Pons (tissue), 1 donor: Measurements from ENCODE around the gene MBD3L3.
A peak's percentile ranks its signal among the peaks of the same experiment; 100 is the strongest.
"Not testable (repeated sequence)": the region's sequence is repeated elsewhere in the genome, so short reads cannot be mapped to it uniquely, and the experiment has no call there.

Experiments
- DNase-seq: peaks from one replicate; pipeline ENCODE4 v3.0.0-alpha.2; 2016; ENCODE audit warnings: low spot score

The MBD3L3 gene

DNA sequence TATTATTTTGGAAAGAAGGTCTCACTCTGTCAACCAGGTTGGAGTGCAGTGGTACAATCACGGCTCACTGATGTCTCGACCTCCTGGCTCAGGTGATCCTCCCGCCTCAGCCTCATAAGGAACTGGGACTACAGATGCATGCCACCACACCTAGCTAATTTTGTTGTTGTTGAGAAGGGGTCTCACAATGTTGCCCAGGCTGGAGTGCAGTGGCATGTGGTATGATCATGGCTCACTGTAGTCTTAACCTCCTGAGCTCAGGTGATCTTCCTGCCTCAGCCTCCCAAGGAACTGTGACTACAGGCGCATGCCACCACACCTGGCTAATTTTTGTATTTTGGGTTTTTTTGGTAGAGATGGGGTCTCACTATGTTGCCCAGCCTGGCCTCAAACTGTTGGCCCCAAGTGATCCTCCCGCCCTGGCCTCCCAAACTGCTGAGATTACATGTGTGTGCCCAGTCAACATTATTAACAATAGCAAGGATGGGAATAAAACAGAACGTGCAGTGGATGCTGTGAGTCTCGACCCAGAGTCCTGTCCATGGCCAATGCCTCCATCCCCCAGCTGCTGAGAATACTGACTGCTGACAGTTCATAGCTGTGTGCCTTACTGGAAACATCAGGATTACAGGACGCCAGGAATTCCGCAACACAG lies 5.4 kb upstream of the MBD3L3 start:
- DNase-seq: no peak

DNA sequence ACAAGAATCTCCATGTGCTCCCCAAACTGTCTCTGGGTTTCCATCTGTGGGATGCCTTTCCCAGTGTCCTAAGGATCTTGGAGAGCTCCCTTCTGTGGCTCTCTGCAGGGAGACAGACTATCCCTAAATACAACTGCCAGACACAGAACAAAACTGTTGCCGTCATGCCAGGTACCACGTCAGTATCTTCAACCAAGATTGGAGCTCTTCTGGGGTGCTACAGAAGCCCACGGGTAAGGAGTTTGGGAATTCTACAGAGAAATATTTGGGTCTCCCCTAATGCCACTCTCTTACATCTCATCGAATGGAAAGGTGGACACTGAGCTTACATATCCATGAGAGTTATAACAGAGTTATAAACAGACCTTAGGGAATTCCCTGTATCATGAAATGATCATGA lies 4.9 kb upstream of the MBD3L3 start:
- DNase-seq: no peak

DNA sequence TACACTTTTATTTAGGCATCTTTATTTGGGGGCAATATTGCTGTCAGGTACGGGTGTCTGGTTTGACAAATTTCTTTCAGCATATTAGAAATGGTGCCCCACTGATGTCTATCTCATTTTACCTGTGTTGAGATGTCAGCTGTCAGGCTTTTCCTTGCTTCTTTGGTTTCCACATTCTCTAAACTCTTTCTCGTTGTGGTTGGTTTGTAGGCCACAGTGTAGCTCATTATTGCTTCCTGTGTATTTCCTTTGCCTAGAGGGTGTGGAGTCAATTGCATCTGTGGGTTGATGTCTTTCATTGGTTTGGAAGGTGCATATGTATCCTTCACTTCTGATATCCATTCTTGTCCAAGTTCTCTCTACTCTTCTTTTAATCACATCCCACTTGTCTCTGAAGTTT lies 1.5 kb upstream of the MBD3L3 start:
- DNase-seq: not testable (repeated sequence)

DNA sequence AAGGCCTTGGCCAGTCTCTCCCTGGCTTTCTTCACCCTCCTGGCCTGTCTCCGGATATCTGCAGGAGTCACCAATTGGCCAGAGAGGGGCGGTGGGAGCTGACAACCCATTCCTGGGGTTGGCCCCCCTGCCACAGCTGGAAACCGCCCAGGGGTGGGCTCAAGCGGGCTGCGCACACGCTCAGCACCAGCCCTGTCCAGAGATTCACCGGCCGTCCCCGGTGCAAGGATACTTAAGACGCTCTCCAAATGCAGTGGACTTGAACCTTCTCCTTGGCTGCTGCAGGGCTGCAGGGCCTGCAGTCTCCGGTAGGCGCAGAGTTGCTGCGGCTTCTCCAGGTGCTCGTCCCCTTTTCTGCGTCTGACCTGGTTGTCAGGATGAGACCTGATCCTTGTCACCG lies 2.1 kb downstream of the MBD3L3 start:
- DNase-seq: not testable (repeated sequence)

DNA sequence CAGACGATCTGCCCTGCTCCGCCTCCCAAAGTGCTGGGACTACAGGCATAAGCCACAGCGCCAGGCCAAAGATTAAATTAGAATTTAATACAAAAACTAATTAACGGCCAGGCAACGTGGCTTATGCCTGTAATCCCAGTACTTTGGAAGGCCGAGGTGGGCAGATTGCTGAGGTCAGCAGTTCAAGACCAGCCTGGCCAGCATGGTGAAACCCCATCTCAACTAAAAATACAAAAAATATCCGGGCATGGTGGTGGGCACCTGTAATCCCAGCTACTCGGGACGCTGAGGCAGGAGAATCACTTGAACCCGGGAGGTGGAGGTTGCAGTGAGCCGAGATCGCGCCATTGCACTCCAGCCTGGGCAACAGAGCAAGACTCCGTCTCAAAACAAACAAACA lies 2.8 kb downstream of the MBD3L3 start:
- DNase-seq: not testable (repeated sequence)

DNA sequence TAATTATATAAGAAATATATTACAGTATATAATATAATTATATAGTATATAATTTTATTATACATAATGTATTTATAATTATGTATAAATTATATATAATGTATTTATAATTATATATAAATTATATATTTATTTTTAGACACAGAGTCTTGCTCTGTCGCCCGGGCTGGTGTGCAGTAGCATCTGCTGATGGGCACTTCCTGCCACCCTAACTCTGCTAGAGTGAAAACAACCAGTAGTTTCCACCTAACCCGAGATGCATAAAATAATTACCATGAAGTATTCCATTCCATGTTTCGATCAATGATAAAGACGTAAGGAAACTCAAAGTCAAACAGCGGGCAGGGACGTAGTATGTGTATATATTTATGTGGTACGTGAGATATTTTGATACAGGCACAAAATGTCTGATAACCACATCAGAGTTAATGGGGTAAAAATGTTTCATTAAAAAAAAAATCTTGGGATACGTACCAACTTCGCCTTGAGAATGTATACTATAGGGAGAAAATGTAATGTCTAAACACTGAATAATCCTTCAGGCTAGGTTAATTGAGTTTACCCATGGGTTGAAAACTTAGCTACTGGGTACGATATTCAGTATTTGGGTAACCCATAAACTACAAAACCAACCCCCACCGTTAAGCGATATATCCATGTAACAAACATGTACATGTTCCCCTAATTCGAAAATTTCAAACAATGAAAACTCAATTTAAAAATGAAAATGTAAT lies 3.7 kb downstream of the MBD3L3 start:
- DNase-seq: not testable (repeated sequence)

DNA sequence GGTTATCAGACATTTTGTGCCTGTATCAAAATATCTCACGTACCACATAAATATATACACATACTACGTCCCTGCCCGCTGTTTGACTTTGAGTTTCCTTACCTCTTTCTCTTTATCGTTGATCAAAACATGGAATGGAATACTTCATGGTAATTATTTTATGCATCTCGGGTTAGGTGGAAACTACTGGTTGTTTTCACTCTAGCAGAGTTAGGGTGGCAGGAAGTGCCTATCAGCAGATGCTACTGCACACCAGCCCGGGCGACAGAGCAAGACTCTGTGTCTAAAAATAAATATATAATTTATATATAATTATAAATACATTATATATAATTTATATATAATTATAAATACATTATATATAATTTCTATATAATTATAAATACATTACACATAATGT lies 5.6 kb downstream of the MBD3L3 start:
- DNase-seq: not testable (repeated sequence)

DNA sequence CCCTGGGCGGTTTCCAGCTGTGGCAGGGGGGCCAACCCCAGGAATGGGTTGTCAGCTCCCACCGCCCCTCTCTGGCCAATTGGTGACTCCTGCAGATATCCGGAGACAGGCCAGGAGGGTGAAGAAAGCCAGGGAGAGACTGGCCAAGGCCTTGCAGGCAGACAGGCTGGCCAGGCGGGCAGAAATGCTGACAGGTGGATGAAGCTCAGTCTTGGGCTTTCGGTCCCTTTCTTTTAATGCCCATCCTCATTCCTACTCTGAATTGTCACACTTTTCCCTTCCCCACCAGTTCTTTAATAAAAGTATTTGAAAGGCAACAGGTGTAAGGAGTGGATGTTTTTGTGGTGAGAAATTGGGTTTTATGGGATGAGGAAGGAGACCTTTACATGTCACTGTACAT lies 7.1 kb downstream of the MBD3L3 start:
- DNase-seq: not testable (repeated sequence)

DNA sequence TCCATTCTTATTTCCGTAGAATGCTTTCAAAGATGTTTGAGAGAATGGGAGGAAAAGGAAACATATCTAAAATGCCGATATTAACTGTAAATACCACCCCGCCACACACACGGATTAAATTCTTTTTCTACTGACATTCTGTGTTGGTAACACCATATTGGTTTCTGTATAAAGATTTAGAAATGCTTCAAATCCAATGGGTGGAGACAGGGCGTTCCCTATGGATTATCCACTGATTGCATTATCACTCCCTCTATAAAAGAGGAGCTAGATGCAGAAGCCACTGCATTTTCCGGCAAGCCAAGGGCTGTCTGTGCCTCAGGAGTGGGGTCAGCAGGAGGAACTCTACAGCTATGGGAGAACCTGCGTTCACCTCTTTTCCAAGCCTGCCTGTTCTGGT lies 9.5 kb downstream of the MBD3L3 start, which contains the start of gene MBD3L2:
Gene MBD3L2 (plus strand): TSS at position 301 of the 400 bp plus-strand sequence. CDS start 53 bp downstream, at position 354.
- DNase-seq: not testable (repeated sequence)

DNA sequence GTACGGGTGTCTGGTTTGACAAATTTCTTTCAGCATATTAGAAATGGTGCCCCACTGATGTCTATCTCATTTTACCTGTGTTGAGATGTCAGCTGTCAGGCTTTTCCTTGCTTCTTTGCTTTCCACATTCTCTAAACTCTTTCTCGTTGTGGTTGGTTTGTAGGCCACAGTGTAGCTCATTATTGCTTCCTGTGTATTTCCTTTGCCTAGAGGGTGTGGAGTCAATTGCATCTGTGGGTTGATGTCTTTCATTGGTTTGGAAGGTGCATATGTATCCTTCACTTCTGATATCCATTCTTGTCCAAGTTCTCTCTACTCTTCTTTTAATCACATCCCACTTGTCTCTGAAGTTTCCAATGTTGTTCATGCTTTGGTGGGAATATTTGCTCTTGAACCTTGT lies 16.9 kb downstream of the MBD3L3 start:
- not testable (repeated sequence) for DNase-seq

DNA sequence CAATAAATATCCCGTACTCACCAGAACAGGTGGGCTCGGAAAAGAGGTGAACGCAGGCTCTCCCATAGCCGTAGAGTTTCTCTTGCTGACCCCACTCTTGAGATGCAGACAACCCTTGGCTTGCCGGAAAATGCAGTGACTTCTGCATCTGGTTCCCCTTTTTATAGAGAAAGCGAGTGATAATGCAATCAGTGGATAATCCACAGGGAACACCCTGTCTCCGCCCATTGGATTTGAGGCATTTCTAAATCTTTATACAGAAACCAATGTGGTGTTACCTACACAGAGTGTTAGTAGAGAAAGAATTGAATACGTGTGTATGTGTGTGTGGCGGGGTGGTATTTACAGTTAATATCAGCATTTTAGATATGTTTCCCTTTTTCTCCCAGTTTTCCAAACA lies 18.4 kb downstream of the MBD3L3 start, which contains the start of gene MBD3L4:
Gene MBD3L4 (minus strand): TSS at position 101 of the 400 bp plus-strand sequence. CDS start 35 bp downstream, at position 66.
- not testable (repeated sequence) for DNase-seq

DNA sequence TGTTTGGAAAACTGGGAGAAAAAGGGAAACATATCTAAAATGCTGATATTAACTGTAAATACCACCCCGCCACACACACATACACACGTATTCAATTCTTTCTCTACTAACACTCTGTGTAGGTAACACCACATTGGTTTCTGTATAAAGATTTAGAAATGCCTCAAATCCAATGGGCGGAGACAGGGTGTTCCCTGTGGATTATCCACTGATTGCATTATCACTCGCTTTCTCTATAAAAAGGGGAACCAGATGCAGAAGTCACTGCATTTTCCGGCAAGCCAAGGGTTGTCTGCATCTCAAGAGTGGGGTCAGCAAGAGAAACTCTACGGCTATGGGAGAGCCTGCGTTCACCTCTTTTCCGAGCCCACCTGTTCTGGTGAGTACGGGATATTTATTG lies 28.2 kb downstream of the MBD3L3 start, which contains the start of gene MBD3L5:
Gene MBD3L5 (plus strand): TSS at position 301 of the 400 bp plus-strand sequence. CDS start 34 bp downstream, at position 335.
- not testable (repeated sequence) for DNase-seq

DNA sequence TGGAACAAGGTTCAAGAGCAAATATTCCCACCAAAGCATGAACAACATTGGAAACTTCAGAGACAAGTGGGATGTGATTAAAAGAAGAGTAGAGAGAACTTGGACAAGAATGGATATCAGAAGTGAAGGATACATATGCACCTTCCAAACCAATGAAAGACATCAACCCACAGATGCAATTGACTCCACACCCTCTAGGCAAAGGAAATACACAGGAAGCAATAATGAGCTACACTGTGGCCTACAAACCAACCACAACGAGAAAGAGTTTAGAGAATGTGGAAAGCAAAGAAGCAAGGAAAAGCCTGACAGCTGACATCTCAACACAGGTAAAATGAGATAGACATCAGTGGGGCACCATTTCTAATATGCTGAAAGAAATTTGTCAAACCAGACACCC lies 29.7 kb downstream of the MBD3L3 start:
- DNase-seq: not testable (repeated sequence)

DNA sequence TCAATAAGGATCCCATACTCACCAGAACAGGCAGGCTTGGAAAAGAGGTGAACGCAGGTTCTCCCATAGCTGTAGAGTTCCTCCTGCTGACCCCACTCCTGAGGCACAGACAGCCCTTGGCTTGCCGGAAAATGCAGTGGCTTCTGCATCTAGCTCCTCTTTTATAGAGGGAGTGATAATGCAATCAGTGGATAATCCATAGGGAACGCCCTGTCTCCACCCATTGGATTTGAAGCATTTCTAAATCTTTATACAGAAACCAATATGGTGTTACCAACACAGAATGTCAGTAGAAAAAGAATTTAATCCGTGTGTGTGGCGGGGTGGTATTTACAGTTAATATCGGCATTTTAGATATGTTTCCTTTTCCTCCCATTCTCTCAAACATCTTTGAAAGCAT lies 37.1 kb downstream of the MBD3L3 start, which contains the start of gene MBD3L2B:
Gene MBD3L2B (minus strand): TSS at position 101 of the 400 bp plus-strand sequence. CDS start 34 bp downstream, at position 67.
- not testable (repeated sequence) for DNase-seq

DNA sequence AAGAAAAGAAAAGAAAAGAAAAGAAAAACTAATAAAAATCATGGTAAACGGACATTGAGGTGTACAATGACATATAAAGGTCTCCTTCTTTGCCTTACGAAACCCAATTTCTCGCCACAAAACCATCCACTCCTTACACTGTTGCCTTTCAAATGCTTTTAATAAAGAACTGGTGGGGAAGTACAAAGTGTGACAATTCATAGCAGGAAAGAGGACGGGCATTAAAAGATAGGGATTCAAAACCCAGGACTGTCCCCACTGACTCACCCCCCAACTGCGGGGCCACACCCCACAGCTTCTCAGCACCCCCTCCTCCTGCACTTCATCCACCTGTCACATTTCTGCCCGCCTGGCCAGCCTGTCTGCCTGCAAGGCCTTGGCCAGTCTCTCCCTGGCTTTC lies 39.6 kb downstream of the MBD3L3 start:
- no peak for DNase-seq

DNA sequence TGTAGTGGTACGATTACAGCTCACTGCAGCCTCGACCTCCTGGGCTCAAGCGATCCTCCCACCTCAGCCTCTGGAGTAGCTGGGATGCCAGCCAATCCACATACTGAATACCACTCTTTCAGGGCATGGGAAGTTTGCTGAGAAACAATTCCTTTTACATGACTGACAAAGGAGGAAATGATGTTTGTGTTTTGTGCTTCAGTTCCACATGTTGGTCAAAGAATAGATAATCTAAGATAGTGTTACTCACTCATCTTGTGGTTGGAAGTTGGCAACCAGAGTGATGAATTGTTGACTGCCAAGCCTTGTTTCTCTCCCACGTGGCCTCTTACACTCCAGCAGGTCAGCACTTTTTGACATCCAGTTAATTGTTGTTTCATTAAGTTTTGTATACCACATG lies 44.8 kb downstream of the MBD3L3 start:
- DNase-seq: peak; percentile 67

DNA sequence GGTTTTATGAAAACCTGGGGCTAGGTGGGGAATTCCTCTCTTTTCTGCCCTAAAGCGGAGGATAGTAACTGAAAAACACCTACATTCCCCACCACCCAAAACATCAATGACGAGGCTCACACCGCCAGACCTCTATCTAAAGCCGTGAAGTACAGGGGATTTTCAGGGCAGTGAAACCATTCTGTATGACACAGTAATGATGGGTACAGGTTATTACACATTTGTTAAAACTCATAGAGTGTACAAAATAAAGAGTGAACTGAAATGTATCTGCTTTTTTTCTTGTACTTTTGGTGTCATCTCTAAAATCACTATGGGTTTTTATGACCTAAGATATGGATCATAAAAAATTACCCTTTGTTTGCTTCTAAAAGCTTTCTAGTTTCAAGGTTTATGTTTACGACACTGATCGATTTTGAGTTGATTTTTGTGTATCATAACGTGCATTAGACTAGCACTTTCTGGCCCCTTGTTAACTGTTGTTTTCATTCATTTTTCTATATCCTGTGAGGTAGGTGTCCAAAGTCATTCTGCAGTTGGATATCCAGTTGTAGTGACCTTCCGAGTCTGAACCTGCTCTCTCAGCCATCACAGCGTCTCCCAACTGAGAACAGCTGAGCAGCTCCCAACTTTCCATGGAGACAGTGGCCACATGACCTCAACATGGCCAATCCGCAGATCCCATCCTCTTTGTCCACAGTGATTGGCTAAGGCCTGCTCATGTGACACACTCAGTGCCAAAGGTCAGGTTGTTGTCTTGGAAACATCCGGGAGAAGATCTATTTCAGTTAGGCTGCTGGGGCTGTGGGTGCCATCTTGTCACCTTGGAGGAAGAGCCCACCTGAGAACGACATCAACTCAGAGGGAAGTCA lies 47.5 kb downstream of the MBD3L3 start:
- DNase-seq: no peak

DNA sequence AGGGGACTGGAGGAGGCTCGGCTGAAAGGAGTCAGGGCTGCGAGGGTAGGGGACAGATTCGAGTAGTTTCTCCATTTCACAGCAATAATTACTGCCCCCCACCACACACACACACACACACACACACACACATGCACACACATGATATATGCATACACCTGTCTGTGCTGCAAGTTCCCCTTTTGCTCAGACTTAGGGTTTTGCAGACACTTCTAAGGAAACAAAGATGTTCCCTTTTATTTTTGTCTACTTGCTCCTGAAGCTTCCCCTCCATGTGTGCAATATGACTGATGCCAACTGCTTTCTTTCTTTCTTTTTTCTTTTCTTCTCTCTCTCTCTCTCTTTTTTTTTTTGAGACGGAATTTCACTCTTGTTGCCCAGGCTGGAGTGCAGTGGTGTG lies 50.6 kb downstream of the MBD3L3 start:
- no peak for DNase-seq
